Measurements from ENCODE around the gene DNASE1L1. TPM values are rescaled to one million over a fixed set of nuclear protein-coding genes. Genes with fewer than 3 reads are reported as not detected.

DNASE1L1 gene
- polyA plus RNA-seq, 1 of the 3 experiments (the other 2 are of a cell fraction): 18.2 TPM

- Histone ChIP-seq H4K20me1 (ENCODE audit: insufficient read depth) (no peaks in the 10 kb centered on the region), H3K27me3 (ENCODE audit: insufficient read depth) (peaks cover 9% of the 10 kb centered on the region), H3K4me3 (ENCODE audit: low read depth in 2 of 2, low read length in 1 of 2) (peak overlapping the region; percentile 56 to 70; a peak in 2 of 4 replicates), H3K27ac (ENCODE audit: low read depth in 2 of 2, low read length in 1 of 2) (no peak overlapping the region), H3K9me2 (no peaks in the 10 kb centered on the region), H3K4me1 (ENCODE audit: control insufficient read depth in 1 of 2, insufficient read depth in 2 of 2, low read depth in 1 of 2, low read length in 1 of 2) (peaks cover 0 to 6% of the 10 kb centered on the region in 2 experiments; a peak in 1 of 4 replicates), H2AFZ (ENCODE audit: low read depth) (no peak overlapping the region), H3K36me3 (replicated peaks in 1 of 2; ENCODE audit: control insufficient read depth in 1 of 2, insufficient read depth in 2 of 2, low read length in 1 of 2) (peaks cover 0 to 6% of the 10 kb centered on the region in 2 experiments), H3F3A (replicated peaks; ENCODE audit: insufficient read depth) (no peaks in the 10 kb centered on the region), H3K9me3 (no peaks in the 10 kb centered on the region), H3K79me2 (ENCODE audit: insufficient read depth) (peaks cover 22% of the 10 kb centered on the region; the same call in 1 of the 2 replicates), H3K4me2 (peak overlapping the region; percentile 79), H3K9ac (no peak overlapping the region)
- POLR2A ChIA-PET: no interaction called here
- no peak for DNase-seq
- WGBS (ENCODE audit: low lambda C conversion rate): 40% methylated on average over 2 of the region's 2 CpGs
- TF ChIP-seq SMC3 (IDR thresholded peaks at IDR 0.05; ENCODE audit: low read depth, low read length): no peak
- TF ChIP-seq NRF1 (IDR thresholded peaks at IDR 0.05; ENCODE audit: low read depth, low read length): no peak
- no peak for TF ChIP-seq NFIC (IDR thresholded peaks at IDR 0.05; ENCODE audit: borderline replicate concordance)
- no peak for TF ChIP-seq TCF12 (IDR thresholded peaks at IDR 0.05)
- TF ChIP-seq RXRA (IDR thresholded peaks at IDR 0.05; ENCODE audit: borderline replicate concordance, low read depth): no peak
- TF ChIP-seq PBX3 (IDR thresholded peaks at IDR 0.05): no peak
- TF ChIP-seq, protein P1, sequence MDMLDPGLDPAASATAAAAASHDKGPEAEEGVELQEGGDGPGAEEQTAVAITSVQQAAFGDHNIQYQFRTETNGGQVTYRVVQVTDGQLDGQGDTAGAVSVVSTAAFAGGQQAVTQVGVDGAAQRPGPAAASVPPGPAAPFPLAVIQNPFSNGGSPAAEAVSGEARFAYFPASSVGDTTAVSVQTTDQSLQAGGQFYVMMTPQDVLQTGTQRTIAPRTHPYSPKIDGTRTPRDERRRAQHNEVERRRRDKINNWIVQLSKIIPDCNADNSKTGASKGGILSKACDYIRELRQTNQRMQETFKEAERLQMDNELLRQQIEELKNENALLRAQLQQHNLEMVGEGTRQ (IDR thresholded peaks at IDR 0.05; ENCODE audit: borderline replicate concordance, low read depth, low read length): no peak
- no peak for TF ChIP-seq RAD21 (IDR thresholded peaks at IDR 0.05; ENCODE audit: low read length)
- no peak for TF ChIP-seq USF1 (IDR thresholded peaks at IDR 0.05; ENCODE audit: borderline replicate concordance, low read depth)
- TF ChIP-seq GABPA (IDR thresholded peaks at IDR 0.05; ENCODE audit: low read depth): no peak
- TF ChIP-seq TEAD4 (IDR thresholded peaks at IDR 0.05; ENCODE audit: borderline replicate concordance, insufficient read depth): no peak
- CTCF ChIA-PET: interaction anchor here (0.8 to 1.3 kb wide), 2 partner anchors 9 to 20 kb away, joined by 3 to 4 read pairs; partner anchors contain the start of gene DNASE1L1
Measured at GRCh38 chrX:154429711-154430110, 20.7 kb upstream of the DNASE1L1 start.

DNA sequence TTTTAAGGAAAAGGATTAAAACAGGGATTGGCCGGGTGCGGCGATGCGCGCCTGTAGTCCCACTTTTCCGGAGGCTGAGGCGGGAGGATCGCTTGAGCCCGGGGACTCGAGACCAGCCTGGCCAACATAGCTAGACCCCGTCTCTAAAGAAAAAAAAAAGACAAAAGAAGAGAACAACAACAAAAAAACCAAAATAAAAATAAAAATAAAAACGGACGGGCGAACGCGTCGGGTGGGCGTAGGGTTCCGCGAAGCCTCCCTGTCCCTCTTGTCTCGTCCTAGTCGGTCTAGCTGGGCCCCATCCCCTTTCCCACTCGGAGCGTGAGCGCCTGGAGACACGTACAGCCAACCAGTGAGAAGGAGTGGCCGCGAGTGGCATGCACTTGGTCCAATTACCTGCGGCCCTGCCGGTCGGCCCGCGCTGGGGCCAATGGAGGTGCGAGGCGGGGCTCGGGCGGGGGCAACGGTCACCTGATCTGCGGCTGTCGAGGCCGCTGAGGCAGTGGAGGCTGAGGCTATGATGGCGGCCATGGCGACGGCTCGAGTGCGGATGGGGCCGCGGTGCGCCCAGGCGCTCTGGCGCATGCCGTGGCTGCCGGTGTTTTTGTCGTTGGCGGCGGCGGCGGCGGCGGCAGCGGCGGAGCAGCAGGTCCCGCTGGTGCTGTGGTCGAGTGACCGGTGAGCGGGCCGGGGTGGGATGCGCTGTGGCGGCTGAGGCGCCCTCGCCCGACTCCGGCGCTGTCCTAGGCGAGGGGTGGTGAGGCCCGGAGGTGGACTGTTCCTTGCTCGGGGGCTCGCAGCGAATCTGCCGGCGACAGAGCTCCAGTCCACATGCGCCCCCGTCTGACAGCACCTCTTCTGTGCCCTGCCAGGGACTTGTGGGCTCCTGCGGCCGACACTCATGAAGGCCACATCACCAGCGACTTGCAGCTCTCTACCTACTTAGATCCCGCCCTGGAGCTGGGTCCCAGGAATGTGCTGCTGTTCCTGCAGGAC lies 19.4 kb upstream of the DNASE1L1 start, which contains the start of gene ATP6AP1:
Gene ATP6AP1 (plus strand): TSS at position 502 of the 996 bp plus-strand sequence. CDS start 16 bp downstream, at position 518.
- ChIA-PET POLR2A (interaction anchor here (0.8 to 1.8 kb wide), 3 partner anchors 15 to 30 kb away, joined by 3 to 6 read pairs (median 4); partner anchors contain the start of genes FAM50A and RPL10), CTCF (interaction anchor here (0.7 to 1.3 kb wide), 4 partner anchors 8 to 673 kb away, joined by 3 to 4 read pairs (median 3); partner anchors contain the start of genes DNASE1L1 and RPL10)
- Histone ChIP-seq H4K20me1 (ENCODE audit: insufficient read depth) (no peaks in the 10 kb centered on the region), H3K4me2 (peak within 1 kb of the TSS; percentile 79), H3K27ac (ENCODE audit: low read depth in 2 of 2, low read length in 1 of 2) (peak within 1 kb of the TSS in 1 of 2 experiments; percentile 41; a peak in 1 of 4 replicates), H3F3A (replicated peaks; ENCODE audit: insufficient read depth) (no peaks in the 10 kb centered on the region), H2AFZ (ENCODE audit: low read depth) (peak within 1 kb of the TSS; percentile 51; the same call in 1 of the 2 replicates), H3K4me3 (ENCODE audit: low read depth in 2 of 2, low read length in 1 of 2) (peak within 1 kb of the TSS; percentile 56 to 70), H3K79me2 (ENCODE audit: insufficient read depth) (peaks cover 22% of the 10 kb centered on the region; the same call in 1 of the 2 replicates), H3K36me3 (replicated peaks in 1 of 2; ENCODE audit: control insufficient read depth in 1 of 2, insufficient read depth in 2 of 2, low read length in 1 of 2) (peaks cover 0 to 6% of the 10 kb centered on the region in 2 experiments), H3K9me3 (no peaks in the 10 kb centered on the region), H3K27me3 (ENCODE audit: insufficient read depth) (peaks cover 9% of the 10 kb centered on the region), H3K9me2 (no peaks in the 10 kb centered on the region), H3K9ac (peak within 1 kb of the TSS; percentile 57; the same call in 1 of the 2 replicates), H3K4me1 (ENCODE audit: control insufficient read depth in 1 of 2, insufficient read depth in 2 of 2, low read depth in 1 of 2, low read length in 1 of 2) (peaks cover 0 to 6% of the 10 kb centered on the region in 2 experiments; a peak in 1 of 4 replicates)
- peak; percentile 91 for DNase-seq
- 57% methylated on average over 30 of the region's 87 CpGs for WGBS (ENCODE audit: low lambda C conversion rate)
- no peak for TF ChIP-seq TCF12 (IDR thresholded peaks at IDR 0.05)
- TF ChIP-seq PBX3 (IDR thresholded peaks at IDR 0.05): peak; percentile 100
- no peak for TF ChIP-seq SMC3 (IDR thresholded peaks at IDR 0.05; ENCODE audit: low read depth, low read length)
- no peak for TF ChIP-seq GATA2 (CRISPR knock-in tag; IDR thresholded peaks at IDR 0.05)
- TF ChIP-seq RFX5 (IDR thresholded peaks at IDR 0.05; ENCODE audit: low read length): peak; percentile 68
- TF ChIP-seq RAD21 (IDR thresholded peaks at IDR 0.05; ENCODE audit: low read length): peak; percentile 34
- no peak for TF ChIP-seq RXRA (IDR thresholded peaks at IDR 0.05; ENCODE audit: borderline replicate concordance, low read depth)
- no peak for TF ChIP-seq TAF1 (IDR thresholded peaks at IDR 0.05; ENCODE audit: borderline replicate concordance, low read depth, low read length)
- no peak for TF ChIP-seq FOXM1 (IDR thresholded peaks at IDR 0.05; ENCODE audit: low read depth)
- no peak for TF ChIP-seq GABPA (IDR thresholded peaks at IDR 0.05; ENCODE audit: low read depth)
- TF ChIP-seq MAX (IDR thresholded peaks at IDR 0.05; ENCODE audit: low read depth): peak; percentile 31; the same call in 1 of the 2 replicates
- no peak for TF ChIP-seq ZBTB33 (IDR thresholded peaks at IDR 0.05; ENCODE audit: borderline replicate concordance, low read depth)

All from SK-N-SH (cell line).